HepG2 (cell line): ENCODE data around the gene CHPF. TPM values are rescaled to one million over a fixed set of nuclear protein-coding genes. Genes with fewer than 3 reads are reported as not detected.

Source experiments
- ARNT ChIP-seq: fragments of 450-650 bp; IDR thresholded peaks from 2 replicates; pipeline ENCODE4 v1.6.1; 2017
- ESRRA ChIP-seq: sonication (generic); formaldehyde crosslinking; IDR thresholded peaks from 2 replicates; pipeline ENCODE4 v1.5.1; 2020; ENCODE audit warnings: mild to moderate bottlenecking, low read depth, missing genetic modification reagents
- HCFC1 ChIP-seq: fragments of 150-350 bp; IDR thresholded peaks from 2 replicates; pipeline ENCODE4 v1.6.1; 2014; ENCODE audit warnings: low read depth, low read length
- KLF15 ChIP-seq: sonication (generic); formaldehyde crosslinking; IDR thresholded peaks from 2 replicates; pipeline ENCODE4 v1.8.1; 2023; ENCODE audit warnings: borderline replicate concordance, mild to moderate bottlenecking, inconsistent platforms, missing genetic modification reagents, mixed read lengths
- MAFK ChIP-seq, 2 experiments: IDR thresholded peaks in 1 of 2; conservative IDR thresholded peaks in 1 of 2; 2 replicates each; pipeline ENCODE4 v1.6.1; 2011; ENCODE audit warnings: improper control_type of control experiment in 2 of 2, low read length in 2 of 2
- SAP130 ChIP-seq: IDR thresholded peaks from 2 replicates; pipeline ENCODE4 v1.6.1; 2016; ENCODE audit warnings: low read depth
- ZEB1 ChIP-seq: IDR thresholded peaks from 2 replicates; pipeline ENCODE4 v1.6.1; 2012; ENCODE audit warnings: mild to moderate bottlenecking, low read depth, inconsistent platforms; ENCODE audit not compliant: insufficient replicate concordance
- ZNF24 ChIP-seq: fragments of 450-650 bp; IDR thresholded peaks from 2 replicates; pipeline ENCODE4 v1.6.1; 2017; ENCODE audit warnings: antibody characterized with exemption, mild to moderate bottlenecking
- ZNF383 ChIP-seq: sonication (generic); formaldehyde crosslinking; IDR thresholded peaks from 2 replicates; pipeline ENCODE4 v1.4.0; 2020; ENCODE audit warnings: missing genetic modification reagents, mild to moderate bottlenecking, borderline replicate concordance
- ZNF441 ChIP-seq: sonication (generic); formaldehyde crosslinking; IDR thresholded peaks from 2 replicates; pipeline ENCODE4 v1.7.0; 2021; ENCODE audit warnings: missing genetic modification reagents, borderline replicate concordance
- polyA plus RNA-seq, 8 experiments: library from polyadenylated mRNA; depleted of rRNA in 3 of 8; stranded (reverse) in 7 of 8; unstranded in 1 of 8; fragments of >200 nt; fragmentation: Illumina TruSeq in 4 of 8; extraction: Trizol in 4 of 8; gene quantifications; 2 replicates each; pipeline versions ENCODE4 v1.2.1 to v1.2.3, GENCODE V29; 2011 to 2016; ENCODE audit warnings: low read depth in 4 of 8, missing spikeins in 1 of 8, mixed read lengths in 1 of 8; ENCODE audit not compliant: insufficient read depth in 1 of 8
- total RNA-seq, 5 experiments: library from RNA; depleted of rRNA; stranded (reverse); fragments of >200 nt; fragmentation: Illumina TruSeq; extraction: Trizol; gene quantifications; 2 replicates each; pipeline ENCODE4 v1.2.3, GENCODE V29; 2016; ENCODE audit warnings: low read depth in 1 of 5
- TF ChIP-seq, protein P1 (sequence below): sonication (generic); formaldehyde crosslinking; IDR thresholded peaks from 2 replicates; pipeline ENCODE4 v1.8.1; 2023; ENCODE audit warnings: mild to moderate bottlenecking, moderate library complexity, missing genetic modification reagents
- TF ChIP-seq, protein P2 (sequence below): sonication (generic); formaldehyde crosslinking; IDR thresholded peaks from 2 replicates; pipeline ENCODE4 v1.8.0; 2023; ENCODE audit warnings: mild to moderate bottlenecking, missing genetic modification reagents
- TF ChIP-seq, protein P3 (sequence below): sonication (generic); formaldehyde crosslinking; IDR thresholded peaks from 2 replicates; pipeline ENCODE4 v1.8.0; 2022; ENCODE audit warnings: mild to moderate bottlenecking, missing genetic modification reagents, moderate library complexity
- TF ChIP-seq, protein P4 (sequence below): sonication (generic); formaldehyde crosslinking; conservative IDR thresholded peaks from 2 replicates; pipeline ENCODE4 v1.4.0; 2020; ENCODE audit warnings: missing genetic modification reagents
- TF ChIP-seq, protein P5 (sequence below): sonication (generic); formaldehyde crosslinking; IDR thresholded peaks from 2 replicates; pipeline ENCODE4 v1.4.0; 2020; ENCODE audit warnings: low read depth, mild to moderate bottlenecking, missing genetic modification reagents
- TF ChIP-seq, protein P6 (sequence below): sonication (generic); formaldehyde crosslinking; IDR thresholded peaks from 2 replicates; pipeline ENCODE4 v1.5.1; 2020; ENCODE audit warnings: missing genetic modification reagents, mild to moderate bottlenecking, borderline replicate concordance

CHPF gene
- total and polyA plus RNA-seq, 2 of the 13 experiments (the other 11 are each of a cell fraction or from before 2014, with no cell fraction given), result 79.6 to 111 TPM

DNA sequence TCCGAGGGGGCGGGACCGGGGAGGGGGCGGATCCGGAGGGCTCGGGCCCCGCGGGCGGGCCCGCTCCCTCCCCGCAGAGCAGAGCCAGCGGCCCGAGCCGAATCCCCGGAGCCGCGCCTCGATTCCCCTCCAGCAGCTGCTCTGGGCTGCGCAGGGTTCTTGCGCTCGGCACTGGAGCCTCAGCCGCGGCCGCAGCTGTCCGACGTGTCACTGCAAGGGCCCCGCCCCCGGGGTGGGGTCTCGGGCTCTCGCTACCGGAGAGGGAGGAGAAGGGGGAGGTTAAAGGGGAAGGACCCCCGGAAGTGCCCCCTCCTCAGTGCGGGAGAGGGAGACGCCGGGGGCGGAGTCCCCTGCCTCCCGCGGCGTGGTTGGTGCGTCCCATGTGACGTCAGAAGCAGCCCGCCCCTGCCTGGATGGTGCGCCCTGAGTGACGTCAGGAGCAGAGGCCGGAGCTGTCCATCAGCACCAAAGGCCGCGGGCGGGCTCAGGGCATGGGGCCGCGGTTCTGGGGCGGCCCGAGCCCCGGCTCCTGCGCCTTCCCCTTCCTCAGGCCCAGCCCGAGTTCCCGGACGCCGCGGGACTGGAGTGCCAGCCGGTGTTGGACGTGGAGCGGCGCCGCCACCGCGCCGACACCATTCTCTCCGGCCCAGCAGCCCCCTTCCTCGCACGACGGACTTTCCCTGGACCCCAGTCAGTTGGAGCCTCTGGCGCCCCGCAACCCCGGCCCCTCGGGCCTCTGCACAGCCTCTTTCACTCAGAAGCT is at the start of gene CHPF, which contains the start of gene TMEM198 (continued):
- TF ChIP-seq ZNF383 (CRISPR knock-in tag) (no peak), KLF15 (CRISPR knock-in tag) (no peak; the same call in 1 of the 2 replicates), HCFC1 (peak; percentile 61), ESRRA (CRISPR knock-in tag) (peak; percentile 54), ZNF24 (no peak), ARNT (no peak), ZNF441 (CRISPR knock-in tag) (no peak; the same call in none of the 2 replicates), SAP130 (CRISPR knock-in tag) (peak; percentile 96), ZEB1 (peak; percentile 25), MAFK (conservative IDR thresholded peaks at IDR 0.05 in 1 of 2, IDR thresholded peaks at IDR 0.05 in 1 of 2; ENCODE audit: low read length in 2 of 2) (no peak)
- TF ChIP-seq, protein P1, sequence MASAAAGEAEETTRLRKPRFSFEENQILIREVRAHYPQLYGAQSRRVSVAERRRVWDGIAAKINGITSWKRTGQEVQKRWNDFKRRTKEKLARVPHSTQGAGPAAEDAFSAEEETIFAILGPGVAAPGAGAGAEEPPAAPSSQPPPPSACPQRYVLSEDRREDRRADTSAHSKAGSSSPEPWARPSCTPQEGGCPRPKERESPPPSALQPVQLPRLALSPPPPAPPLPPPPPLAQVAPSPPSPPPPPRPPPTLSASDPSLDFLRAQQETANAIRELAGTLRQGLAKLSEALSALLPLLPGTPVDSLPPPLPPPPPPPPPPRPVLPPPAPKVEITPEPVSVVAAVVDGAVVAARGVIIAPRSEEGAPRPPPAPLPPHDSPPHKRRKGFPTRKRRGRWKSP (CRISPR knock-in tag), result no peak; the same call in 1 of the 2 replicates
- TF ChIP-seq, protein P2, sequence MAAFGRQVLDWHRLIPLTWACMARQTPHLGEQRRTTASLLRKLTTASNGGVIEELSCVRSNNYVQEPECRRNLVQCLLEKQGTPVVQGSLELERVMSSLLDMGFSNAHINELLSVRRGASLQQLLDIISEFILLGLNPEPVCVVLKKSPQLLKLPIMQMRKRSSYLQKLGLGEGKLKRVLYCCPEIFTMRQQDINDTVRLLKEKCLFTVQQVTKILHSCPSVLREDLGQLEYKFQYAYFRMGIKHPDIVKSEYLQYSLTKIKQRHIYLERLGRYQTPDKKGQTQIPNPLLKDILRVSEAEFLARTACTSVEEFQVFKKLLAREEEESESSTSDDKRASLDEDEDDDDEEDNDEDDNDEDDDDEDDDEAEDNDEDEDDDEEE, result no peak
- TF ChIP-seq, protein P3, sequence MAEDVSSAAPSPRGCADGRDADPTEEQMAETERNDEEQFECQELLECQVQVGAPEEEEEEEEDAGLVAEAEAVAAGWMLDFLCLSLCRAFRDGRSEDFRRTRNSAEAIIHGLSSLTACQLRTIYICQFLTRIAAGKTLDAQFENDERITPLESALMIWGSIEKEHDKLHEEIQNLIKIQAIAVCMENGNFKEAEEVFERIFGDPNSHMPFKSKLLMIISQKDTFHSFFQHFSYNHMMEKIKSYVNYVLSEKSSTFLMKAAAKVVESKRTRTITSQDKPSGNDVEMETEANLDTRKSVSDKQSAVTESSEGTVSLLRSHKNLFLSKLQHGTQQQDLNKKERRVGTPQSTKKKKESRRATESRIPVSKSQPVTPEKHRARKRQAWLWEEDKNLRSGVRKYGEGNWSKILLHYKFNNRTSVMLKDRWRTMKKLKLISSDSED (CRISPR knock-in tag), result no peak
- TF ChIP-seq, protein P4, sequence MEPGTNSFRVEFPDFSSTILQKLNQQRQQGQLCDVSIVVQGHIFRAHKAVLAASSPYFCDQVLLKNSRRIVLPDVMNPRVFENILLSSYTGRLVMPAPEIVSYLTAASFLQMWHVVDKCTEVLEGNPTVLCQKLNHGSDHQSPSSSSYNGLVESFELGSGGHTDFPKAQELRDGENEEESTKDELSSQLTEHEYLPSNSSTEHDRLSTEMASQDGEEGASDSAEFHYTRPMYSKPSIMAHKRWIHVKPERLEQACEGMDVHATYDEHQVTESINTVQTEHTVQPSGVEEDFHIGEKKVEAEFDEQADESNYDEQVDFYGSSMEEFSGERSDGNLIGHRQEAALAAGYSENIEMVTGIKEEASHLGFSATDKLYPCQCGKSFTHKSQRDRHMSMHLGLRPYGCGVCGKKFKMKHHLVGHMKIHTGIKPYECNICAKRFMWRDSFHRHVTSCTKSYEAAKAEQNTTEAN (CRISPR knock-in tag), result peak; percentile 91; the same call in 1 of the 2 replicates
- TF ChIP-seq, protein P5, sequence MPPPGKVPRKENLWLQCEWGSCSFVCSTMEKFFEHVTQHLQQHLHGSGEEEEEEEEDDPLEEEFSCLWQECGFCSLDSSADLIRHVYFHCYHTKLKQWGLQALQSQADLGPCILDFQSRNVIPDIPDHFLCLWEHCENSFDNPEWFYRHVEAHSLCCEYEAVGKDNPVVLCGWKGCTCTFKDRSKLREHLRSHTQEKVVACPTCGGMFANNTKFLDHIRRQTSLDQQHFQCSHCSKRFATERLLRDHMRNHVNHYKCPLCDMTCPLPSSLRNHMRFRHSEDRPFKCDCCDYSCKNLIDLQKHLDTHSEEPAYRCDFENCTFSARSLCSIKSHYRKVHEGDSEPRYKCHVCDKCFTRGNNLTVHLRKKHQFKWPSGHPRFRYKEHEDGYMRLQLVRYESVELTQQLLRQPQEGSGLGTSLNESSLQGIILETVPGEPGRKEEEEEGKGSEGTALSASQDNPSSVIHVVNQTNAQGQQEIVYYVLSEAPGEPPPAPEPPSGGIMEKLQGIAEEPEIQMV (CRISPR knock-in tag), result peak; percentile 72; the same call in 1 of the 2 replicates
- TF ChIP-seq, protein P6, sequence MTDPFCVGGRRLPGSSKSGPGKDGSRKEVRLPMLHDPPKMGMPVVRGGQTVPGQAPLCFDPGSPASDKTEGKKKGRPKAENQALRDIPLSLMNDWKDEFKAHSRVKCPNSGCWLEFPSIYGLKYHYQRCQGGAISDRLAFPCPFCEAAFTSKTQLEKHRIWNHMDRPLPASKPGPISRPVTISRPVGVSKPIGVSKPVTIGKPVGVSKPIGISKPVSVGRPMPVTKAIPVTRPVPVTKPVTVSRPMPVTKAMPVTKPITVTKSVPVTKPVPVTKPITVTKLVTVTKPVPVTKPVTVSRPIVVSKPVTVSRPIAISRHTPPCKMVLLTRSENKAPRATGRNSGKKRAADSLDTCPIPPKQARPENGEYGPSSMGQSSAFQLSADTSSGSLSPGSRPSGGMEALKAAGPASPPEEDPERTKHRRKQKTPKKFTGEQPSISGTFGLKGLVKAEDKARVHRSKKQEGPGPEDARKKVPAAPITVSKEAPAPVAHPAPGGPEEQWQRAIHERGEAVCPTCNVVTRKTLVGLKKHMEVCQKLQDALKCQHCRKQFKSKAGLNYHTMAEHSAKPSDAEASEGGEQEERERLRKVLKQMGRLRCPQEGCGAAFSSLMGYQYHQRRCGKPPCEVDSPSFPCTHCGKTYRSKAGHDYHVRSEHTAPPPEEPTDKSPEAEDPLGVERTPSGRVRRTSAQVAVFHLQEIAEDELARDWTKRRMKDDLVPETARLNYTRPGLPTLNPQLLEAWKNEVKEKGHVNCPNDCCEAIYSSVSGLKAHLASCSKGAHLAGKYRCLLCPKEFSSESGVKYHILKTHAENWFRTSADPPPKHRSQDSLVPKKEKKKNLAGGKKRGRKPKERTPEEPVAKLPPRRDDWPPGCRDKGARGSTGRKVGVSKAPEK (CRISPR knock-in tag), result 0 out of 2 replicates have a peak, but pooled peaks have one; percentile 28
